Measurements from ENCODE around the gene MYO1G. TPM values are rescaled to one million over a fixed set of nuclear protein-coding genes. Genes with fewer than 3 reads are reported as not detected.

MYO1G gene
- total RNA-seq, 2 donors from 2014 or later: 465 to 518 TPM

DNA sequence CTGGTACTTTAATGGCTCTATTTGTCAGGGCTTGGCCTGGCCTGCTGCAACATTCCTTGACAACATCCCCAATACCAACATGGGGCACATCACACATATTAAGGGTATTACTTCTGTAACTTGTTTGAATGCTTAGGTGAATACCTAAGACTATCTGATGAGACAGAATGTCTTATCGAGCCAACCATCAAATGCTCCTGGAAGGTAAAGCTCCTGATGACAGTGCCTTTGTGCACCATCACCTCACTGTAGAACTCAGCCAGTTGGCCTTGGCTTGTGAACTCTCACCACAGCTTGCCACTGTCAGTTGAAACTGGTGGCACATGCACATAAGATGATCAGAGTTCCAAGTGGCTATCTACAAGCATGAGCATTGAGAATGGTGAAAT lies 3.7 kb upstream of the MYO1G start:
- H3K27ac Mint-ChIP-seq: peak overlapping the region; percentile 97 to 99
- no peak for DNase-seq (ENCODE audit: low spot score)

DNA sequence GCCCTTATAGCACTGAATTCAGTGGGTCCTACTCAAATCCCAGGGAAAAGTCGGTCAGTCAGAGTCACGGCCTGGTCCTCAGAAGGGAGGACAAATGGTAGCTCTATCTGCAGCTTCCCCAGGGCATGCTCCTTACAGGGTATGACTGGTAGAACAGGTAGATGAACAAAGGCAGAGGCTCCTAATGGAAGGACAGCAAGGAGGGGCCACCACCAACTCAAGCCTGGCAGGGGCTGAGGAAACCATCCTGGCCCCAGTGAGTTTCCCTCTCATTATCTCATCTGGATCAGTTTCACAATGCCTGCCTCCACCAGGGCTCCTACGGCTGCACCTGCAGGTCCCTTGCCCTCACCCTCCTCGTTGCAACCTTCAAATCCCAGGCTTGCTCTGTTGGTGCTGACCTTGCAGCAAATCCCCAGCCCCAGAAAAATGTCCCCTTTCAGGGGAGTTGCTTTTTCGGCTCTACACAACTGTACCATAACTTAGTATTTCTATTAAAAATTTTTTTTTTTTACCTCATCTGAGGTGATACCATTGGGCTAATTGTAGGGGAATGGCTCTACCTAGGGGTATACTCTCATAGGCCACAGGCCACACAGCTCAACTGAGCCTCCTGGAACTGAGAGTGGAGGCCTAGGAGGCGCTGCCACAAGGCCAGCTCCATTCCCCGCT lies 2.4 kb upstream of the MYO1G start:
- ATAC-seq: peak in 1 of 2 donors; percentile 0
- Mint-ChIP-seq H3K36me3 (peaks cover 40% of the 10 kb centered on the region), H3K27me3 (no peaks in the 10 kb centered on the region), H3K4me3 (peak overlapping the region; percentile 99), H3K4me1 (ENCODE audit: low read depth in 2 of 2) (peaks cover 71 to 73% of the 10 kb centered on the region in 2 donors), H3K9me3 (no peaks in the 10 kb centered on the region), H3K27ac (peak overlapping the region; percentile 97 to 99)
- DNase-seq (ENCODE audit: low spot score): no peak

More for the DNA sequence above, 3.7 kb upstream of the MYO1G start:
- Mint-ChIP-seq H3K9me3 (no peaks in the 10 kb centered on the region), H3K36me3 (peaks cover 37% of the 10 kb centered on the region), H3K4me3 (peak overlapping the region; percentile 73), H3K4me1 (ENCODE audit: low read depth in 2 of 2) (peaks cover 72 to 73% of the 10 kb centered on the region in 2 donors), H3K27me3 (no peaks in the 10 kb centered on the region)
- ATAC-seq: no peak

- peak; percentile 95 for DNase-seq (ENCODE audit: low spot score)
- H3K9me3 Mint-ChIP-seq: no peaks in the 10 kb centered on the region
- H3K27ac Mint-ChIP-seq: peak overlapping the region; percentile 97 to 99
- H3K27me3 Mint-ChIP-seq: no peaks in the 10 kb centered on the region
- peak overlapping the region; percentile 99 for H3K4me3 Mint-ChIP-seq
- peaks cover 67 to 68% of the 10 kb centered on the region in 2 donors for H3K4me1 Mint-ChIP-seq (ENCODE audit: low read depth in 2 of 2)
- peak; percentile 63 to 80 for ATAC-seq
- peaks cover 35% of the 10 kb centered on the region for H3K36me3 Mint-ChIP-seq
Observed at GRCh38 chr7:44980393-44981034, 1.7 kb upstream of the MYO1G start.

DNA sequence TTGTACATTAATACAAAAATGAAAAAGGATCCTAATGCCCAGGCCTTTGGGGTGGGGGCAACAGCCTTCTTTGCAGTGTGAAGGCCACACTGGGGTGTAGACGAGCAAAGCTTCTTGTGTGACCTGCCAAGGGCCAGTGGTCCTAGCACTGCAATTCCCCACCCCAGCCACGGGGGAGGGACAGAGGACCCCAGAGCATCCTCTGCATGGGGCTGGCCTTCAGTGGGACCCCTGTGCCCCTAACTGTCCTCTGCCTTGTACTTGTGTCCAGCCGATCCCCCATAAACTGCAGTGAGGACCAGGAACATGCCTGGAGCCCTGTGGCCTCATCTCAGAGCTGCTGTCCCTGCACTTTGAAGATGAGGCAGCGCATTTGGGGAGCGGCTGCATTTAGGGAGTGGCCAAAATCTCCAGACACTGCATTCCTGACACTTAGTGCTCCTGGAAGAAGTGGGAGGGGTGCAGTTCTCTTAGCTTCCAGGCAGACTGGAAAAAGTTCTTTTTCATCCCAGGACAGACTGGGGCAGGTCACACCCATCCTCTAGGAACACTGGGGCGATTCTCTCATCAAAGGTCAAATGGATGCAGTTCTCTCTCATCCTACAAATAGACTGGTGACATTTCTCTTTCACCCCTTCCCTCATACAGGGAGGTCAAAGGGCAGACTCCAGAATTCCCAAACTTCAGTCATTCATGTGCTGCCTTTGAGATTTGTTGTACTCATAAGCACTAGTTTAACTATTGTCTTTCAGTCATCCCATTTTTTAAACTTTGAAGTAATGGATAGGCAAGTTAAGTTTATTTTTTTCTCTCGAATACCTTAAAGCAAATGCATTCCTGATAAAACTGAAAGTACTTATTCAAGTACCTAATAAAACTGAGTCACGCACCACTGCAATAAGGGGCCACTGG lies 922 bp upstream of the MYO1G start:
- H3K36me3 Mint-ChIP-seq: peaks cover 27% of the 10 kb centered on the region
- H3K4me3 Mint-ChIP-seq: peak overlapping the region; percentile 99
- H3K9me3 Mint-ChIP-seq: no peaks in the 10 kb centered on the region
- DNase-seq (ENCODE audit: low spot score): no peak
- peak overlapping the region; percentile 97 to 99 for H3K27ac Mint-ChIP-seq
- H3K27me3 Mint-ChIP-seq: no peaks in the 10 kb centered on the region
- peaks cover 59 to 64% of the 10 kb centered on the region in 2 donors for H3K4me1 Mint-ChIP-seq (ENCODE audit: low read depth in 2 of 2)
- no peak for ATAC-seq

- H3K9me3 Mint-ChIP-seq: no peaks in the 10 kb centered on the region
- H3K4me3 Mint-ChIP-seq: peak overlapping the region; percentile 99
- ATAC-seq: no peak
- peaks cover 10% of the 10 kb centered on the region for H3K36me3 Mint-ChIP-seq
- H3K27ac Mint-ChIP-seq: peak overlapping the region; percentile 97 to 99
- H3K27me3 Mint-ChIP-seq: no peaks in the 10 kb centered on the region
- no peak for DNase-seq (ENCODE audit: low spot score)
- H3K4me1 Mint-ChIP-seq (ENCODE audit: low read depth in 2 of 2): peaks cover 42 to 53% of the 10 kb centered on the region in 2 donors
Observed at GRCh38 chr7:44977959-44978335, 868 bp downstream of the MYO1G start.

- no peaks in the 10 kb centered on the region for H3K27me3 Mint-ChIP-seq
- no peaks in the 10 kb centered on the region for H3K9me3 Mint-ChIP-seq
- peaks cover 7% of the 10 kb centered on the region for H3K36me3 Mint-ChIP-seq
- peak; percentile 67 to 76 for ATAC-seq
- peak overlapping the region; percentile 97 to 99 for H3K27ac Mint-ChIP-seq
- H3K4me3 Mint-ChIP-seq: peak overlapping the region; percentile 99
- DNase-seq (ENCODE audit: low spot score): peak; percentile 90
- H3K4me1 Mint-ChIP-seq (ENCODE audit: low read depth in 2 of 2): peaks cover 41 to 49% of the 10 kb centered on the region in 2 donors
Observed at GRCh38 chr7:44977304-44977958, 1.4 kb downstream of the MYO1G start.

DNA sequence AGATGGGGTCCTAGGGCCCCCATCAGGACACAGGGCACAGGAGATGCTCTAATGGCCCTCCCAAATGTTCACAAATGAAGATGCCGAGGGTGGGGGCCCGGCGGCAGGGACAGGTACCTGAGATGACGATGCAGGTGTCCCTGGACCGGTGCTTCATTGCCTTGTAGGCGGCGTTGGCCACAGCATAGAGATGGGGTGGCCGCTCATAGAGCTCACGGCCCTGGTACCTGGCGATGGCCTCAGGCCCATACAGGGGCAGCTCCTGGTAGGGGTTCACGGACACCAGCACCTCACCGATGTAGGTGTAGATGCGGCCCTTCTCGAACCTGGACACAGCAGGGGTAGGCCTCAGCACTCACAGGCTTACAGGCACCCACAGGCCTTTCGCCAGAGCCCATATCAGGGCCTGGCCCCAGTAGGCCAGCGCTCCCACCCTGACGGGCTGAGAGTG lies 2.0 kb downstream of the MYO1G start:
- Mint-ChIP-seq H3K9me3 (no peaks in the 10 kb centered on the region), H3K27ac (peak overlapping the region; percentile 97 to 99), H3K36me3 (peaks cover 6% of the 10 kb centered on the region), H3K4me1 (ENCODE audit: low read depth in 2 of 2) (peaks cover 46 to 55% of the 10 kb centered on the region in 2 donors), H3K27me3 (no peaks in the 10 kb centered on the region), H3K4me3 (peak overlapping the region; percentile 99)
- ATAC-seq: no peak
- DNase-seq (ENCODE audit: low spot score): no peak

GRCh38 chr7:44976040-44976745 lies 2.6 kb downstream of the MYO1G start:
- H3K9me3 Mint-ChIP-seq: no peaks in the 10 kb centered on the region
- ATAC-seq (no peak), DNase-seq (ENCODE audit: low spot score) (no peak)
- peak overlapping the region; percentile 97 to 99 for H3K27ac Mint-ChIP-seq
- H3K27me3 Mint-ChIP-seq: no peaks in the 10 kb centered on the region
- peaks cover 44 to 54% of the 10 kb centered on the region in 2 donors for H3K4me1 Mint-ChIP-seq (ENCODE audit: low read depth in 2 of 2)
- peak overlapping the region; percentile 99 for H3K4me3 Mint-ChIP-seq
- peaks cover 6% of the 10 kb centered on the region for H3K36me3 Mint-ChIP-seq

DNA sequence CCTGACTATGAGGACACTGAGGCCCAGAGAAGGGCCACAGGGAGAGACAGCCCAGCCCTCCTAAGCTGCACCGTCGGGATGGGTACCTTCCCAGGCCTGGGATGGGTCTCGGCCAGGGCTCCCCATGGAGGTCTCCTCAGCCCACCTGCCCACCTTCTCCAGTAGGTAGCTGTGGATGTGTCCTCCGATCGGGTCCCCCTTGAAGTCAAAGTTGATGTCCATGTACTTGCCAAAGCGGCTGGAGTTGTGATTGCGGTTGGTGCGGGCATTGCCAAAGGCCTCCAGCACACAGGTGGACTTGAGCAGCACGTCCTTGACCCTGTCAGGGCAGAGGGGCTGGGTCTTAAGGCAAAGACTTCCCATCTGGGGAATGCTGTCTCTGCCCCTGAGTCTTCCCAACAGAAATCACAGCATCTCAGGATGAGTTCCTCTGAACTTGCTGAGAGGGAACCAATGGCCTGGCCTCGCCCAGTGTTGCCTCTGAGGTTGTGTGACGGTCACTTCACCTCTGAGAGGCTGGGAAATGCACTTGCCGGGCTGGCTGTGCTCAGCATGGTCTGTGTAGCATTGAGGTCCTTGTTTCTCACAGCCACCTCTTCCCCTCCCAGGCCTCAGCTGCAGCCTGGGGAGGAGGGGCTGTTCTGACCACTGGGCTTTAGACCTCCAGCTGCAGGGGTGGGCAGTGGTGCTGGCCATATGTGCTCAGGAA lies 3.3 kb downstream of the MYO1G start:
- no peak for ATAC-seq
- Mint-ChIP-seq H3K9me3 (no peaks in the 10 kb centered on the region), H3K36me3 (peaks cover 6% of the 10 kb centered on the region), H3K4me1 (ENCODE audit: low read depth in 2 of 2) (peaks cover 37 to 47% of the 10 kb centered on the region in 2 donors), H3K4me3 (peak overlapping the region; percentile 99), H3K27me3 (no peaks in the 10 kb centered on the region), H3K27ac (peak overlapping the region; percentile 97 to 99)
- no peak for DNase-seq (ENCODE audit: low spot score)

- Mint-ChIP-seq H3K4me1 (ENCODE audit: low read depth in 2 of 2) (peaks cover 28 to 39% of the 10 kb centered on the region in 2 donors), H3K36me3 (peaks cover 6% of the 10 kb centered on the region)
Observed at GRCh38 chr7:44974549-44974948, 4.3 kb downstream of the MYO1G start.

DNA sequence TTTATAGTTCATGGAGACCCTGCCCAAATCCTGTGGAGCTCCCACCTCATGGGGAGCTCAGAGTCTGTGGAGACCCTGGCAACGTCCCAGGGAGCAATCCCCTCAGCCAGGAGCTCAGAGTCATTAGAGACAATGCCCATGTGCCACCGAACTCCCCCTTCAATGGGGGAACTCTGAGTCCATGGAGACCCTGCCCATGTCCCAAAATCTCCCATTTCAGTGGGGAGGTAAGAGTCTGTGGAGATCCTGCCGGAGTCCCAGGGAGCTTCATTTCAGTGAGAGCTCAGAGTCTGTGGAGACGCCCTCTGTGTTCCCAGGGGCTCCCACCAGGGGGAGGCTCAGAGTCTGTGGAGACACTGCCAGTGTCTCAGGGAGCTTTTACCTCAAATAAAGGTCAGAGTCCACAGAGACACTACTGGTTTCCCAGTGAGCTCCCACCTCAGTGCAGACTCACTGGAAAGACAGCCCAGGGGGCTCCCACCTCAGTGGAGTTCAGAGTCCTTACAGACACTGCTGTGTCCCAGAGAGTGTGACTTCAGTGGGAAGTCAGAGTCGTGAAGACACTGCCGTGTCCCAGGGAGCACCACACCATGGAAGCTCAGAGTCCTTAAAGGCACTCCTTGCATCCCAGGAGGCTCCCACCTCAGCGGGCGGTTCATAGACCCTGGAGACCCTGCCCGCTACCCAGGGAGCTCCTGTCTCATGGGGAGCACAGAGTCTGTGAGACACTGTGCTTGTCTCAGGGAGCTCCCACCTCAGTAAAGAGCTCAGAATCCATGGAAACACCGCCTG lies 5.0 kb downstream of the MYO1G start:
- Mint-ChIP-seq H3K27ac (peak overlapping the region; percentile 86 to 97), H3K4me3 (no peak overlapping the region), H3K9me3 (no peaks in the 10 kb centered on the region)

More at GRCh38 chr7:44974549-44974948, 4.3 kb downstream of the MYO1G start:
- H3K27ac Mint-ChIP-seq: peak overlapping the region; percentile 86 to 97
- H3K4me3 Mint-ChIP-seq: no peak overlapping the region
- DNase-seq (ENCODE audit: low spot score): no peak
- no peaks in the 10 kb centered on the region for H3K9me3 Mint-ChIP-seq
- H3K27me3 Mint-ChIP-seq: no peaks in the 10 kb centered on the region
- ATAC-seq: no peak

DNA sequence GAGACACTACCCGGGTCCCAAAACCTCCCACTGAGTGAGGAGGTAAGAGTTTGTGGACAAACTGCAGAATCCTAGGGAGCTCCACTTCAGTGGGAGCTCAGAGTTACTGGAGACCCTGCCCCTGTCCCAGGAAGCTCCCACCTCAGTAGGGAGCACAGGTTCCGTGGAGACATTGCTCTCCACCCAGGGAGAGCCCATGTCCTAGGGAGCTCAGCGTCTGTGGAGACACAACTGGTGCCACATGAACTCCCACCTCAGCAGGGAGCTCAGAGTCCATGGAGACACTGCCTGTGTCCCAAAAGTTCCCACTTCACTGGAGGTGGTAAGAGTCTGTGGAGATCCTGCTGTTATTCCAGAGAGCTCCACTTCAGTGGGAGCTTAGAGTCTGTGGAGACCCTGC lies 6.3 kb downstream of the MYO1G start:
- peak overlapping the region; percentile 12 for H3K4me3 Mint-ChIP-seq
- H3K4me1 Mint-ChIP-seq (ENCODE audit: low read depth in 2 of 2): peaks cover 23 to 25% of the 10 kb centered on the region in 2 donors
- H3K9me3 Mint-ChIP-seq: no peaks in the 10 kb centered on the region
- H3K27me3 Mint-ChIP-seq: no peaks in the 10 kb centered on the region
- H3K36me3 Mint-ChIP-seq: peaks cover 11% of the 10 kb centered on the region
- peak overlapping the region; percentile 58 to 86 for H3K27ac Mint-ChIP-seq
- DNase-seq (ENCODE audit: low spot score): no peak
- no peak for ATAC-seq

More for the DNA sequence above, 5.0 kb downstream of the MYO1G start:
- Mint-ChIP-seq H3K27me3 (no peaks in the 10 kb centered on the region), H3K36me3 (peaks cover 6% of the 10 kb centered on the region), H3K4me1 (ENCODE audit: low read depth in 2 of 2) (peaks cover 21 to 32% of the 10 kb centered on the region in 2 donors)
- DNase-seq (ENCODE audit: low spot score) (no peak), ATAC-seq (no peak)
